Activated gamma-delta T cell (primary cell): ENCODE data around the gene TBATA.

Source experiments
- DNase-seq: peaks from one replicate; lab custom pipeline; 2025; lab: John Stamatoyannopoulos, UW

TBATA gene

GRCh38 chr10:70743879-70744278, 41.3 kb downstream of the TBATA start:
- no peak for DNase-seq

- DNase-seq, result no peak
These were observed 41.8 kb downstream of the TBATA start for GRCh38 chr10:70743430-70743788.

DNA sequence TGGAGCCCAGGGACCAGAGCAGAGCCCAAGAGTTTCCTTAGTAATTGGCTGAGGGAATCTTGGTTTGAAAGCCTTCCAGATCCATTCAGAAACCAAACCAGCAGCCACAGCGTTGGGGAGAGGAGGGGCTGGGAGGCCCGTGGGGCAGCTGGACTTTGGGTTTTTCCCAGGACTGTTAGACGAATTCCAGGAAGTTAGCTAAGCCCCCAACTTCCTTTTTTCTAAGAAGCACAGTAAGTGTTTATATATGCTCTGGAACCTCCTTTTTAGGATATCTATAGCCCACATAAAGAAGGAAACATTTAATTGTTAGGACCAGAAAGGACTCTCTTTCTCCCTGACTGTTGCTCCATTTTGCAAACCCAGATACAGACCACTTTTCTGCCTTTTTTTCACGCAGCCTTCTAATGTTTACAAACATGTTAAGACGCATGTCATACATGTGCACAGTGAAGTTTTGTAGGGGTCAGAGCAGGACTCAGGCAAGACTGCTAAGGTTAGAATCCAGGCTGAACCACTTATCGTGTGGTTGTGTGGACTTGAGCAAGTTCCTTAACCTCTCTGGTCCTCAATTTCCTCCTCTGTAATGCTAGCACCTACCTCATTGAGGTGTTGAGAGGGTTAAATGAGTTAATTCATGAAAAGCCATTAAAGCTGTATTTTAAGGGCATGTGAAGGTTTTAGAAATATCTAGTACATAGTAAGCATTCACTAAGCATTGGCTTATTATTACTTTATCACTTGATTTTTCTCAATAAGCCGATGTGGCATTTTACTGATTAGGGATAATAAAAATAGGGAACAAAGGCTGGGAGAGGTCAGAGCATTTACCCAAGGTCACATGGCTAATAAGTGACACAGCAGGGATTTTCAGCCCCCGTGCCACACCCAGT, 42.4 kb downstream of the TBATA start:
- no peak for DNase-seq

GRCh38 chr10:70740406-70741288, 44.5 kb downstream of the TBATA start:
- no peak for DNase-seq

DNA sequence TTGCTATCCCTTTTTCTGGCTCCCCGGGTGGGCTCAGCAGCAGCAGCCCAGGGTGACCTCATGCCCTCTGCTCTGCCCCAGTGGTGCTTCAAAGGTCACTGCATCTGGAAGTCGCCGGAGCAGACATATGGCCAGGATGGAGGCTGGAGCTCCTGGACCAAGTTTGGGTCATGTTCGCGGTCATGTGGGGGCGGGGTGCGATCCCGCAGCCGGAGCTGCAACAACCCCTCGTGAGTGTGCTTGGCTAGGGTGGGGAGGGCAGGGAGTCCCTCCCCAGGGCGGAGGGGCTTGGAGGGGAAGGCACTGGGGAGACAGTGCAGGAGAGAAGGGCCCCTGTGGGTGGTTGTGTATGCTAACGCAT, 46.4 kb downstream of the TBATA start:
- DNase-seq, result no peak

- DNase-seq, result no peak
These were observed 47.0 kb downstream of the TBATA start for GRCh38 chr10:70738006-70738760.

- DNase-seq, result no peak
These were observed 47.9 kb downstream of the TBATA start for GRCh38 chr10:70737250-70737649.

GRCh38 chr10:70736525-70736924, 48.7 kb downstream of the TBATA start:
- no peak for DNase-seq

- DNase-seq, result no peak
These were observed 50.0 kb downstream of the TBATA start for GRCh38 chr10:70735161-70735560.

DNA sequence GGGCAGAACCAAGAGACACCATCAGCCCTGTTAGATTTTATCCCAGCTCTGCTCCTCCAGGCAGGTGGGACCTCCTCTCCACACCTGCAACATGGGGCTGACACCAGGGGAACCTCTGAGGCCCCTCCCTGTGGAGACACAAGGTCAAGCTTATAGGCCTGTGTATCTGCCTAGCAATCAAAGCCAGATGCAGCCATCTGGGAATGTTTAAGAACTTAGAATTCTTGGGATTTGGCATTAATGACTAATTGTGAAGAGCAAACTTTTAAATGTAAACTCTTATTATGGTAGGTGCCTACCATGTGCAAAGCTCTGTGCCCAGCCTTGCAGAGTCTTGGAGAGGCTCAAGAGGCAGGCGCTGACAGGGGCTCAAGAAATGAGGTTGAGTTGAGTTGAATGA, 52.1 kb downstream of the TBATA start:
- DNase-seq, result no peak

DNA sequence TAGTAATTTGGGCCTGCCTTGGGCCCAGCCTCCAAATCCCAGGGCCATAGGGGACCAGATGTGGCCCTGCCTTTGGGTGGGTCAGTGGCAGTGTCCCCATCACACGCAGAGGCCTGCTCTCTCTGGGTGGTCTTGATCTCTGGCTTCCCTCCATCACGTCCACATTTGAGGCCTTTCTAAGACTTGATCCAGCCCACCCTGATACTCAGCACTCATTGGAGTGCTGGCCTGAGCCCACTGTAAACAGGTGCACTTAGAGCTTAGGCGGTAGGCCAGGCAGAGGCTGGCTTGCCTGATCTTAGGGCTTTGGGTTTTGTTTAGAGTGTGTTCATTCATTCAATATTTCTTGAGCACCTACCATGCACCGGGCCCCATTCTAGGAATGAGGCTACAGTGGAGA, 52.6 kb downstream of the TBATA start:
- no peak for DNase-seq

DNA sequence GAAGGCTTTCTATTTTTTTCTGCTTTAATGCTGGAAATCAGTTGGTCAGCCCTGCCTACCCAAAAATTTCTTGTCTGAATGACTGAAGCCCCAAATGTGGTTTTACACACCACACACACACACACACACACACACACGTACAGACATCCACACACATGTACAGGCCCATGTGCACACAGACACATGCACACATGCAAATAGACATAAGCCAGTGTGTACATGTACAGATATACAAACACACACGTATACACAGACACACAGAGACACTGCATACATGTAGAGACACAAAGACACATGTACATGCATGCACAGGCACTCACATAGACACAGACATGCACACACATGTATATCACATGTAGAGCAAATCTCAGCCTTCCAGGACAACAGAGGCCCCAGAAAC, 54.2 kb downstream of the TBATA start:
- DNase-seq, result no peak

GRCh38 chr10:70729763-70730357, 55.3 kb downstream of the TBATA start:
- no peak for DNase-seq

DNA sequence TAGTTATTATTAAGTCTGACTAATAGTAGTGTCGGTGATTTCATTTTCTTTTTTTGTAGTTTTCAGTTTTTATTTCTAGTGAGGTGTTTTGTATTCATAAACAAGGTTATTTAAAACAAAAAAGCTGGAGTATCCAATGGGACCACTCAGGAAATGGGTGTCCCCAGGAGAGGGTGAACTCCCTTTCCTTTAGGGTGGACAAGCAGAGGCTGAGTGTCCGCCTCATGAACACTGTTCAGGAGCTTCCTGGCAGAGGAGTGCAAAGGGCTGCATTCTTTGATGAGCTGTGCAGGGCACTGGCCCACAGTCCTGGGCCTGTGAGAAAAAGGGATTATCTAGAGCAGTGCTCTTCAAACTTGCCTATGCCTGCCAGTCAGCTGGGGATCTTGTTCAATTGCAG, 56.8 kb downstream of the TBATA start:
- DNase-seq, result no peak

DNA sequence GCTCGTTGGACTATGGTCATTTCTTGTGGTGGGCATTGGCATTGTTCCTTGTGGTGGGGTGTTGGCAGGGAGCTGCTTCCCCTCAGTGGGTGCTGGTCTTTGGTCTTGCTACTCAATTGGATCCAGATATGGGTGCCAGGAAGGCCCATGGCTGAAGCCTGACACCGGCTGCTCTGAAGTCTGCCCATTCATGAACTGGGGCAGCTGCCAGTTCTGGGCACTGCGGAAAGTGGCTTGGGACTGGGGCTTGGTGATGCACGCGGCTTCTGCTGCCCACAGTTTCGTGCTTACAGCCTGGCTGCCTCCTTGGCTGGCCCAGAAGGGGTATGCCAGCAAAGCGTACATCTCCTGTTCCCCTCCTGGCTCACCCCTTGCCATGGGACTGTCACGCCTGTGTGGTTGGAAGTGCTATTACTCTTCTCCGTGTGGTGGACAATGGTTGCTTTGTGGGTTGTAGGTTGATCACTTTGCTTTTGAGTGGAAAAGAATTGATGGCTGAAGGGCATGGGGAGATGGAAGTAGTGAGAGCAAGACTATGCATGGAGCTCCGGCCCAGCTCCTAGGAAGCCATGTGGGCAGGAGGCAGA, 58.2 kb downstream of the TBATA start:
- DNase-seq, result no peak

GRCh38 chr10:70723771-70724170, 61.4 kb downstream of the TBATA start:
- no peak for DNase-seq

GRCh38 chr10:70722820-70723424, 62.3 kb downstream of the TBATA start:
- no peak for DNase-seq
